Measurements from ENCODE around the gene ARHGAP9. TPM values are rescaled to one million over a fixed set of nuclear protein-coding genes. Genes with fewer than 3 reads are reported as not detected.

The ARHGAP9 gene
- total and polyA plus RNA-seq, 2 of the 8 experiments (the other 6 are each of a cell fraction or from before 2014, with no cell fraction given), result 3.2 to 6.0 TPM

GRCh38 chr12:57522887-57523705 lies 43.4 kb upstream of the ARHGAP9 start (continued):
- TF ChIP-seq TAF7 (optimal IDR thresholded peaks at IDR 0.05; ENCODE audit: borderline replicate concordance, low read depth, low read length), result no peak
- TF ChIP-seq NRF1 (IDR thresholded peaks at IDR 0.05; ENCODE audit: low read depth, low read length), result no peak
- TF ChIP-seq E2F6 (IDR thresholded peaks at IDR 0.05), result no peak
- TF ChIP-seq TEAD4 (IDR thresholded peaks at IDR 0.05; ENCODE audit: low read depth, low read length), result no peak
- no peak for TF ChIP-seq POU5F1 (IDR thresholded peaks at IDR 0.05; ENCODE audit: low read depth, low read length)
- TF ChIP-seq FOSL1 (IDR thresholded peaks at IDR 0.05; ENCODE audit: insufficient read depth, low read depth, low read length), result no peak
- no peak for TF ChIP-seq CHD7 (IDR thresholded peaks at IDR 0.05; ENCODE audit: insufficient replicate concordance, low read length)
- no peak for TF ChIP-seq RFX5 (IDR thresholded peaks at IDR 0.05; ENCODE audit: borderline replicate concordance, low read depth, low read length)
- no peak for TF ChIP-seq CREB1 (IDR thresholded peaks at IDR 0.05)
- no peak for TF ChIP-seq KDM1A (IDR thresholded peaks at IDR 0.05; ENCODE audit: borderline replicate concordance, low read length)

Measured in H1 (cell line).